Measurements from ENCODE around the gene STRN3. TPM values are rescaled to one million over a fixed set of nuclear protein-coding genes. Genes with fewer than 3 reads are reported as not detected.

The STRN3 gene
- total and polyA plus RNA-seq, 4 donors: 6.8 to 47.5 (median 31.2) TPM

- Histone ChIP-seq H3K36me3 (ENCODE audit: control insufficient read depth in 4 of 4, insufficient read depth in 3 of 4, low read depth in 1 of 4, low read length in 3 of 4) (no peaks in the 10 kb centered on the region), H3K4me1 (ENCODE audit: control insufficient read depth in 4 of 4, insufficient read depth in 4 of 4, low read length in 3 of 4) (peaks cover 0 to 16% (median 10%) of the 10 kb centered on the region in 4 donors), H3K4me3 (ENCODE audit: low read depth in 1 of 3, low read length in 3 of 3) (no peak overlapping the region), H3K27me3 (ENCODE audit: control insufficient read depth in 4 of 4, insufficient read depth in 4 of 4, low read length in 3 of 4) (no peaks in the 10 kb centered on the region), H3K27ac (ENCODE audit: low read depth in 1 of 2, low read length in 2 of 2) (peak overlapping the region; percentile 38 to 55), H3K9ac (ENCODE audit: low read depth in 1 of 2, low read length in 2 of 2) (no peak overlapping the region), H3K9me3 (ENCODE audit: control insufficient read depth in 4 of 4, low read length in 3 of 4) (no peaks in the 10 kb centered on the region)
- TF ChIP-seq TAF1 (conservative IDR thresholded peaks at IDR 0.05) (no peak), JUND (IDR thresholded peaks at IDR 0.05) (peak in 1 of 2 donors; percentile 75), ZBTB33 (IDR thresholded peaks at IDR 0.05) (peak; percentile 20), EGR1 (IDR thresholded peaks at IDR 0.05; ENCODE audit: low read depth in 2 of 2) (peak in 1 of 2 donors; percentile 43), MAX (IDR thresholded peaks at IDR 0.05) (no peak), CTCF (IDR thresholded peaks at IDR 0.05; ENCODE audit: low read depth, low read length, missing input control) (no peak), RAD21 (IDR thresholded peaks at IDR 0.05) (no peak), HNF4G (IDR thresholded peaks at IDR 0.05) (no peak), NR2F2 (IDR thresholded peaks at IDR 0.05) (no peak), GABPA (IDR thresholded peaks at IDR 0.05 in 1 of 2, conservative IDR thresholded peaks at IDR 0.05 in 1 of 2) (no peak), SP1 (IDR thresholded peaks at IDR 0.05) (peak; percentile 52), RXRA (IDR thresholded peaks at IDR 0.05) (peak; percentile 49 to 59), HNF4A (conservative IDR thresholded peaks at IDR 0.05) (peak; percentile 61 to 63), ATF3 (IDR thresholded peaks at IDR 0.05) (peak; percentile 19), FOXA2 (IDR thresholded peaks at IDR 0.05) (no peak)
- DNase-seq (ENCODE audit: low spot score): no peak
- WGBS: 47% methylated on average over 1 of the region's 1 CpG
These were observed 11.6 kb upstream of the STRN3 start for GRCh38 chr14:31037709-31038221.

GRCh38 chr14:31036552-31036951, 10.4 kb upstream of the STRN3 start:
- 96% methylated on average over 4 of the region's 4 CpGs for WGBS
- DNase-seq (ENCODE audit: low spot score): no peak
- TF ChIP-seq FOXA2 (IDR thresholded peaks at IDR 0.05) (no peak), REST (IDR thresholded peaks at IDR 0.05) (no peak), TAF1 (conservative IDR thresholded peaks at IDR 0.05) (no peak), MAX (IDR thresholded peaks at IDR 0.05) (no peak), RXRA (IDR thresholded peaks at IDR 0.05) (no peak)
- Histone ChIP-seq H3K9ac (ENCODE audit: low read depth in 1 of 2, low read length in 2 of 2) (no peak overlapping the region), H3K4me3 (ENCODE audit: low read depth in 1 of 3, low read length in 3 of 3) (no peak overlapping the region), H3K4me1 (ENCODE audit: control insufficient read depth in 4 of 4, insufficient read depth in 4 of 4, low read length in 3 of 4) (peaks cover 0 to 16% (median 11%) of the 10 kb centered on the region in 4 donors), H3K9me3 (ENCODE audit: control insufficient read depth in 4 of 4, low read length in 3 of 4) (no peaks in the 10 kb centered on the region), H3K27ac (ENCODE audit: low read depth in 1 of 2, low read length in 2 of 2) (no peak overlapping the region), H3K36me3 (ENCODE audit: control insufficient read depth in 4 of 4, insufficient read depth in 3 of 4, low read depth in 1 of 4, low read length in 3 of 4) (no peaks in the 10 kb centered on the region), H3K27me3 (ENCODE audit: control insufficient read depth in 4 of 4, insufficient read depth in 4 of 4, low read length in 3 of 4) (no peaks in the 10 kb centered on the region)

Data from liver (tissue), 9 donors.